ENCODE measurements around the gene RAB31. TPM values are rescaled to one million over a fixed set of nuclear protein-coding genes. Genes with fewer than 3 reads are reported as not detected.

RAB31 gene
- total RNA-seq, 2 donors from 2014 or later = 4.3 to 8.0 TPM

DNA sequence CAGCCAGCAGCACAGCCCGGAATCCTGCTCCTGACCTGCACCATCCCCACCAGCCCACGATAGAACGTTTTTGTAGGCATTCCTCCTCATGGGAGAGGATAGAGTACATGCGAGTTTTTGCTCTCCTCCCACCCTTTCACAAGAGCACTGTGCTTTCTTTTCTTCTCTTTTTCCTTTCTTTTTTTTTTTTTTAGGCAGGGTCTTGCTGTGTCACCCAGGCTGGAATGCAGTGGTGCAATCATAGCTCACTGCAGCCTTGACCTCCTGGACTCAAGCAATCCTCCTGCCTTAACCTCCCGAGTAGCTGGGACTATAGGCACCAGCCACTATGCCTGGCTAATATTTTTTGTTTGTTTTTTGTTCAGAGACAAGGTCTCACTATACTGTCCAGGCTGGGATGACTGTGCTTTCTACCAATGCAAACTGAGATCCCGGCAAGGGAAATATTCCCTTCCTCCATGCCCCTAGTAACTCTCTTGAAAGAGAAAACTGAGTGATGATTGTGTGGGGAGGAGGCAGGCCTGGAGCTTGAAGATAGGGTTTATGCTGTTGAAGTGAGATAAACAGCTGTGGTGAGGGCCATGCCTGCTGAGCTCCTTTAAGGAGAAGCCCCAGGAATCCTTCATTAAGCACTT, 95.1 kb downstream of the RAB31 start:
- Histone ChIP-seq H3K4me3 (no peak overlapping the region), H3K27me3 (no peaks in the 10 kb centered on the region), H3K27ac (no peak overlapping the region), H3K9me3 (no peaks in the 10 kb centered on the region), H3K4me1 (no peaks in the 10 kb centered on the region), H3K36me3 (replicated peaks in 1 of 2; ENCODE audit: insufficient read depth in 1 of 2, low read depth in 2 of 2) (no peaks in the 10 kb centered on the region)
- TF ChIP-seq, protein P1, sequence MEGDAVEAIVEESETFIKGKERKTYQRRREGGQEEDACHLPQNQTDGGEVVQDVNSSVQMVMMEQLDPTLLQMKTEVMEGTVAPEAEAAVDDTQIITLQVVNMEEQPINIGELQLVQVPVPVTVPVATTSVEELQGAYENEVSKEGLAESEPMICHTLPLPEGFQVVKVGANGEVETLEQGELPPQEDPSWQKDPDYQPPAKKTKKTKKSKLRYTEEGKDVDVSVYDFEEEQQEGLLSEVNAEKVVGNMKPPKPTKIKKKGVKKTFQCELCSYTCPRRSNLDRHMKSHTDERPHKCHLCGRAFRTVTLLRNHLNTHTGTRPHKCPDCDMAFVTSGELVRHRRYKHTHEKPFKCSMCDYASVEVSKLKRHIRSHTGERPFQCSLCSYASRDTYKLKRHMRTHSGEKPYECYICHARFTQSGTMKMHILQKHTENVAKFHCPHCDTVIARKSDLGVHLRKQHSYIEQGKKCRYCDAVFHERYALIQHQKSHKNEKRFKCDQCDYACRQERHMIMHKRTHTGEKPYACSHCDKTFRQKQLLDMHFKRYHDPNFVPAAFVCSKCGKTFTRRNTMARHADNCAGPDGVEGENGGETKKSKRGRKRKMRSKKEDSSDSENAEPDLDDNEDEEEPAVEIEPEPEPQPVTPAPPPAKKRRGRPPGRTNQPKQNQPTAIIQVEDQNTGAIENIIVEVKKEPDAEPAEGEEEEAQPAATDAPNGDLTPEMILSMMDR (IDR thresholded peaks at IDR 0.05) = no peak
- no peak for TF ChIP-seq POLR2A (IDR thresholded peaks at IDR 0.05)
- no peak for ATAC-seq
- intact Hi-C loops (cut with DNase I) = no loop called here
- no peak for DNase-seq
- 58 to 73% methylated on average over 6 of the region's 6 CpGs for whole genome bisulfite sequencing, 2 donors

- no peak for ATAC-seq
- intact Hi-C loops (cut with DNase I) = no loop called here
- no peaks in the 10 kb centered on the region for H3K36me3 ChIP-seq (replicated peaks in 1 of 2; ENCODE audit: insufficient read depth in 1 of 2, low read depth in 2 of 2)
- TF ChIP-seq, protein P1 (IDR thresholded peaks at IDR 0.05) = no peak
- TF ChIP-seq POLR2A (IDR thresholded peaks at IDR 0.05) = no peak
- no peaks in the 10 kb centered on the region for H3K27me3 ChIP-seq
- peak in 1 of 4 donors; percentile 30 for DNase-seq
- peaks cover 6% of the 10 kb centered on the region for H3K4me1 ChIP-seq
- H3K27ac ChIP-seq = no peak overlapping the region
- WGBS, 2 donors = 60 to 76% methylated on average over 18 of the region's 19 CpGs
- no peak overlapping the region for H3K4me3 ChIP-seq
- no peaks in the 10 kb centered on the region for H3K9me3 ChIP-seq
Measured at GRCh38 chr18:9803698-9804516, 95.8 kb downstream of the RAB31 start.

GRCh38 chr18:9804517-9805104, 96.5 kb downstream of the RAB31 start:
- no peak overlapping the region for H3K4me3 ChIP-seq
- no peaks in the 10 kb centered on the region for H3K36me3 ChIP-seq (replicated peaks in 1 of 2; ENCODE audit: insufficient read depth in 1 of 2, low read depth in 2 of 2)
- DNase-seq (peak in 1 of 4 donors; percentile 35), ATAC-seq (no peak)
- no peak for TF ChIP-seq POLR2A (IDR thresholded peaks at IDR 0.05)
- TF ChIP-seq, protein P1 (IDR thresholded peaks at IDR 0.05) = no peak
- intact Hi-C loops (cut with DNase I) = no loop called here
- no peak overlapping the region for H3K27ac ChIP-seq
- H3K4me1 ChIP-seq = peaks cover 8% of the 10 kb centered on the region
- no peaks in the 10 kb centered on the region for H3K9me3 ChIP-seq
- 56 to 58% methylated on average over 5 of the region's 5 CpGs for WGBS, 2 donors
- no peaks in the 10 kb centered on the region for H3K27me3 ChIP-seq

GRCh38 chr18:9806905-9807304, 98.8 kb downstream of the RAB31 start:
- WGBS, 2 donors = 80 to 82% methylated on average over 8 to 9 of the region's 9 CpGs
- DNase-seq (no peak), ATAC-seq (no peak)
- TF ChIP-seq, protein P1 (IDR thresholded peaks at IDR 0.05) = no peak
- TF ChIP-seq POLR2A (IDR thresholded peaks at IDR 0.05) = no peak
- Histone ChIP-seq H3K4me1 (peaks cover 8% of the 10 kb centered on the region), H3K27me3 (no peaks in the 10 kb centered on the region), H3K36me3 (replicated peaks in 1 of 2; ENCODE audit: insufficient read depth in 1 of 2, low read depth in 2 of 2) (no peaks in the 10 kb centered on the region), H3K9me3 (no peaks in the 10 kb centered on the region), H3K4me3 (no peak overlapping the region), H3K27ac (no peak overlapping the region)
- intact Hi-C loops (cut with DNase I) = no loop called here
